Stimulated activated CD4-positive, alpha-beta T cell treated with anti-CD3 and anti-CD28 coated beads, Interleukin-2, amount 100 ng/mL, for 4 hours (primary cell): ENCODE results near the gene CD24.
A peak's percentile ranks its signal among the peaks of the same experiment; 100 is the strongest.
"Not testable (repeated sequence)": the region's sequence is repeated elsewhere in the genome, so short reads cannot be mapped to it uniquely, and the experiment has no call there.

Experiments used
- DNase-seq: peaks from one replicate; pipeline ENCODE4 v3.0.0-alpha.2; 2020; ENCODE audit warnings: low read depth

CD24 gene, protein sequence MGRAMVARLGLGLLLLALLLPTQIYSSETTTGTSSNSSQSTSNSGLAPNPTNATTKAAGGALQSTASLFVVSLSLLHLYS

DNA sequence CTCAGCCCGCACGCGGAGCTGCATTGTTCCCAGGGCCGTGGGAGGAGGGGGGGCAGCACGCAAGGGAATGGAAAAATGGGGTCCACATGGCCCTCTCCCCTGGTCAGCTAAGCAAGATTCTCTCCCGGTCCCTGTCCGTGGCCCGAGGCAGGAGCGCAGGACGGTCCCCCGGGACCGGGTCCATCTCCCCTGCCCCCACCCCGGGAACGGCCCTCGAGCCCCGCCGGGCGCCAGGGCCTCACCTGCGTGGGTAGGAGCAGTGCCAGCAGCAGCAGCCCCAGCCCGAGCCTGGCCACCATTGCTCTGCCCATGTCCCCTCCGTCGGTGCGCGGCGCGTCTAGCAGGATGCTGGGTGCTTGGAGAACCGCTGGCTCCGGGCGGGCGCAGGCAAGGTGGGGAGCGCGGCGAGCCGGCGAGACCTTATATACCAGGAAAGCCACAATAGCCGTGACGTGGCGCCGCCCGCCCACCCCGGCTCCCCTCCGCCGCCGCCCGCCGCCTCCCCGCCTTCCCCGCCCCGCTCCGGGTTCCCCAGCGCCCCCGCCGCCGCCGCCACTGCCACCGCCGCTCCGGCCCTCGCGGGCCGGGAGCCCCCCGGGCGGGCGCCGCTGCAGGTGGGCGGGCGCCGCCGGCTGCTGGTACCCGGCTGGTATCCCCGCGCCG lies at the start of gene CD24:
CD24 (minus strand) TSS at position 394 of the 663 bp plus-strand sequence; CDS start at position 311, 83 bp downstream.
- peak; percentile 32 for DNase-seq

DNA sequence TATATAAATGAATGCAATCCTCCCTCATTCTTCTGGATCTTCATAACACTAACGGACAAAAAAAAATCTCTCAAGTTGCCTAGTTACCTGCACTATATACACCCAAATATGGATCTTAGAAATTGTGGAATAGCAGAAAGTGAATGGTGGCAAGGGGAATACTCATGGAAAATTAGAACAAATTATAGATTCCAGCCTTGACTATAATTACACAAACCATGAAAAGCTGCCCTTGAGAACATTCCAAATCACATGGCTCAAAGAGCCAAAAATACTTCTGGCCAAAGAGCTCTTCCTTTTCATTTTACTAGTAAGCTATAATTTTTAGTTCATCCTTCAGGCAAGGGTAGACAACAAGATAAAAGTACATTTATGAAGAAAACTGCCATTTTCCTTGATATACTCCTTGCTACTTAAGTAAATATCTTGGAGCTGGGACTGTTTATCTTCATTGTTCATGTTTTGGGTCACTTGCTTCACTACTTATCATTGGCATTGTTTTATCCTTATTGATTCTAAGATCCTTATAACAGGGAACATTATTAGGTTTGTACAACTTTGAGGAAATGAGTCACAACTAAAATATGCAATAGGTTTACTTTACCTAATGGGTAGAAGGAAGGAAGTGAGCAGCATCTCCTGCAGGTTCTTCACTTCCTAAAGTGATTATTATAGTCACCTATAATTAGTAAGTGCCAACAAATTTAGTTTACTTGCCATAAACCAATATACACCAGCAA lies 47.1 kb upstream of the CD24 start:
- DNase-seq = no peak

DNA sequence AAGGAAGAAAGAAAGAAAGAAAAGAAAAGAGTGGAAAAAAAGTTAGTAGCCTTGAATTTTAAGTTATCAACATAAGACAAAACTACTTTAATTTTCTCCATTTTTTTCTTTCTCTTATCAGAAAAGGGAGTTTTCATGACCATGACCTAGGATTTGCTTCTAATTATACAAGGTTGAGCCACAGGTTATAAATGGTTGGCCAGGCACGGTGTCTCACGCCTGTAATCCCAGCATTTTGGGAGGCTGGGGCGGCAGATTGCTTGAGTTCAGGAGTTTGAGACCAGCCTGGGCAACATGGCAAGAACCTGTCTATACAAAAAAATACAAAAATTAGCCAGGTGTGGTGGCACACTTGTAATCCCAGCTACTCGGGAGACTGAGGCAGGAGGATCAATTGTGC lies 45.7 kb upstream of the CD24 start:
- DNase-seq = no peak

DNA sequence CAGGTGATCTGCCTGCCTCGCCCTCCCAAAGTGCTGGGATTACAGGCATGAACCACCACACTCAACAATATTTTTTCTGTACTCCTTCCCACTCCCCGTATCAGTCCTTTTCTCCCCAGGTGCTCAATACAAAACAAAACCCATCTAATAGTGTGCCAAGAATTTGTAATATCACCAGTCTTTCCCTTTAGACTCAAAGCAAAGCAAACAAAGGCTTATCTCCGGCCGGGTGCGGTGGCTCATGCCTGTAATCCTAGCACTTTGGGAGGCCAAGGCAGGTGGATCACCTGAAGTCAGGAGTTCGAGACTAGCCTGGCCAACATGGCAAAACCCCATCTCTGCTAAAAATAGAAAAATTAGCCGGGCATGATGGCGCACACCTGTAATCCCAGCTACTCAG lies 45.1 kb upstream of the CD24 start:
- DNase-seq = not testable (repeated sequence)

DNA sequence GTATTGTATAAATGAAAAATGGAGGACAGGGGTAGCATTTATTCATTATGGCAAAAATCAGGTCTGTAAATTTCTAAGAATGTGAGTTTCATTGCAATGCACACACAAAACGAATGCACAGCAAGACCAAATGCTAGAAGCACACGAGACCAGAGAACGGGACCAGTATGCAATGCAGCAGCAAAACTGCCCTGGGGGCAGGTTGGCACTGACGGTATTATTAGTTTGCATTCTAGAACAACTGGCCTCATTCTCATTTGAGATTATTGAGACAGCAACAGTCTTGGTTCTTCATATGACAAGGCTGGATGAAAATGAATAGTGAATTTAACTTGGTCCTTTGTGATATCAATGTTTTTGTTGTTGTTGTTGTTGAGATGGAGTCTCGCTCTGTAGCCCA lies 44.5 kb upstream of the CD24 start:
- DNase-seq = no peak

DNA sequence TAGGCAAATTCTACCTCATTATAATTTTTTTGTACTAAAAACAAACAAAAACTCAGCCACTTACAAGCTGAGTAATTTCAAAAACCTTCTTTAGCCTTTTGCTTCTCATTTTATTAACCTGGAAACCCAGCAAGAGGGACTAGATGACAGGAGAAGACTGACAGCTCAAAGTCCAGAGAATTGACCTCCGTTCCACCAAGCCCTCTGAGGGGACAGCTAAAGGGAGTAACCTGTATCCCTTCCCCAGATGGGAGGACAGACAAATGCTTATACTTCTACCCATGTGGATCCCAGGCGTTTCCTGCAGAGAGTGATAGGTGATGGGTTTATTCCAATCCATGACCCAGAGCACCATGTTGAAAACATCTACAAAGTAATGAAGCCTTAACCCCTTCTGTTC lies 35.0 kb upstream of the CD24 start:
- DNase-seq = no peak

DNA sequence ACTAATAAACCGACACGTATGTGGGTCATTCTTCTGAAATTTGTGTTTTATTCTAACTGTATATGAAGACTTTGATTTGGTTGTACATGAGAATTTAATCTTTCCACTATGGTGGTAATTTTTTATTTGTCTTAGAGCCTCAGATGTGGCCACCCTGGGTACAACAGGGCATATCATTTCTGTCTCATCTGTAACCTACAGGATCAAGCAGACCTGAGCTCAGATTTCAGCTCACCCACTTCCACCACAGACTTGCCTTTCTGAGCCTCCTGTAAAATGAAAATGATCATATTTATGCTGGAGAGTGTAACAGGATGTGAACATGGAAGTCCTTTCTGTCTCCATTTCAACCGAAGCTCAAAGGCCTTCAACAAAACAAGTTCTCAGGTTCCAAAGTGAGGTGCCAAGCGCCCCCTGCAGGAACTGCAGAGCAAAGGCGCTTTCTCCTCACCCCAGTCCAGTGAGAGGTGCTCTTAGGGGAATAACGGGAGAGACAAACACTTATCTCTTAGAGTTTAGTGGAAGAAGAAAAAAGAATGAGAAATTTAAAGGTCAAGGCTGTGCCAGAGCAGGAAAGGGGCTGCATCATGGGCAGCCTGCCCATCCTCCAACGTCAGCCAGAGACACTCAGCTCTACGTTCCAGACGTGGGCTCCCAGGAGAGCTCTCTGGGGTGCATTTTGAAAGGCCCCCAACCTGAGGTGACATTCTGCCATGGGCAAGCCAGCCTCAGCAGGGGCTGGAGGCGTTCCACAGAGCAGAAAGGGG lies 23.0 kb upstream of the CD24 start:
- DNase-seq = peak; percentile 17

DNA sequence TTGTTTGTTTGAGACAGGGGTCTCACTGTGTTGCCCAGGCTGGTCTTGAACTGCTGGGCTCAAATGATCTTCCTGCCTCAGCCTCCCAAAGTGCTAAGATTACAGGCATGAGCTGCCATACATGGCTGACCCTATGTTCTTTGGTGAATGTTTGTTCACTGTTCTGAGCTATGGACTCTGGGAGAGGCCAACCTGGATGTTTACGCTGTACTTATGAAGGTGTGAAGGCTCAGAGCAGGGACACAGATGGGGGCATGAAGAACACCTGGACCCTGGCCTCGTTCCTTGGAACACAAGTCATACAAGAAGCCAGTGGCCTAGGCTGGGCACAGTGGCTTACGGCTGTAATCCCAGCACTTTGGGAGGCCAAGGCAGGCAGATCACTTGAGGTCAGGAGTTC lies 21.1 kb upstream of the CD24 start:
- no peak for DNase-seq

DNA sequence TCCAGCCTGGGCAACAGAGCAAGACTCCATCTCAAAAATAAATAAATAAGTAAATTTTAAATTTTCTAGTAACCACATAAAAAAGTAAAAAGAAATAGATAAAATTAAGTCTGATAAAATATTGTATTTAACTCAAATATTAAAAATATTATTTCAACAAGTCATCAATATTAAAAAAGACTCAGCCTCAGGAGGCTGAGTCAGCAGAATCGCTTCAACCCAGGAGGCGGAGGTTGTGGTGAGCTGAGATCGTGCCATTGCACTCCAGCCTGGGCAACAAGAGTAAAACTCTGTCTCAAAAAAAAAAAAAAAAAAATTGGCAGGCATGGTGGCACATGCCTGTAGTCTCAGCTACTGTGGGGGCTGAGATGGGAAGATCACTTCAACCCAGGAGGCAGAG lies 15.2 kb upstream of the CD24 start:
- not testable (repeated sequence) for DNase-seq

DNA sequence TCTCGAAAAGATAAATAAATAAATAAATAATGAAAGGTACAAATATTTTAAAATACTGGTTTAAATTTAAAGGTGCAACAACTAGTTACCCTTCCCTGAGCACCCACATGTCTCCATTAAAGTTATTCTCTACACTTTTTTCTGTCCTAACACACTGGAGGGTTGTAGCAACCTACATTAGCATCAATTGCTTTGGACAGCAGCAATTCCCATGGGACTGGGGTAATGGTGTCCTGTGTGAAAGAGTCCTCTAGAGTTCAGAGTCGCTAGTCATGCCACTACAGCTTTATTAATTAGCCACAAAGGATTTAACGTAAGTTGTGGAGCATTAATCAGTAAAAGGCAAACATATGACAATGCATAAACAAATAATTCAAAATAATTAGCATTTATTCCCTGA lies 14.1 kb upstream of the CD24 start:
- DNase-seq = no peak

DNA sequence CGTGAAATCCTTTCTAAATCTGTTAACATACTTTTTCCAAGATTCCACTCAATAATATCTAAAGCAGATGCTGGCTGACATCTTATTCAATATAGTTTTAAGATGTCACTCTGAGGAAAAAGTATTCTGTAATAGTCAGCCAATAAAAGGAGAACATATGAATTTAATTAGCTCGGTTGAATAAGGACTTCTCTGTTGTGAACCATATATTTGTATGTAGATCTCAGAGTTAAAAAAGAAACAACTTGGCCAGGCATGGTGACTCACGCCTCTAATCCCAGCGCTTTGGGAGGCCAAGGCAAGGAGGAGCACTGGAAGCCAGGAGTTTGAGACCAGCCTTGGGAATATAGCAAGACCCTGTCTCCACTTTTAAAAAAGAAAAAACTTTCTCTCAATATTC lies 7.4 kb upstream of the CD24 start:
- no peak for DNase-seq

DNA sequence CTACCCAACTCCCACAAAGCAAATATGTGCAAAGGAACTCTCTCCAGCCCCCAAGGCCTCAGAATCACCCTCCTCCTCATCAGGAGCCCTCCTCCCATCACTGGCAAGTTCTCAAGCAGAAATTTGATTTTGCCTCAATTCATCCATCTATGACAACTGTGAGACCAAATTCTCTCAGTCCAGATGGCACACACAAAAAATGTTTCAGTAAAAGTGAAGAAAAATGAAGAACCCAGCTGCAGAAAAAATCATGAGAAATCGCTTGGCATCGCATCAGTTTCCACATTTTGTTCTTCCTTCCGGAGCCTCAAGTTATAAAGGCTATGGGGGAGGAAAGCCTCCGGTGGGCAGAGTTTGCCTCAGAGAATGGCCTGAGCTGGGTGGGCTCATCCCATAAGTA lies 6.4 kb upstream of the CD24 start:
- DNase-seq = no peak

DNA sequence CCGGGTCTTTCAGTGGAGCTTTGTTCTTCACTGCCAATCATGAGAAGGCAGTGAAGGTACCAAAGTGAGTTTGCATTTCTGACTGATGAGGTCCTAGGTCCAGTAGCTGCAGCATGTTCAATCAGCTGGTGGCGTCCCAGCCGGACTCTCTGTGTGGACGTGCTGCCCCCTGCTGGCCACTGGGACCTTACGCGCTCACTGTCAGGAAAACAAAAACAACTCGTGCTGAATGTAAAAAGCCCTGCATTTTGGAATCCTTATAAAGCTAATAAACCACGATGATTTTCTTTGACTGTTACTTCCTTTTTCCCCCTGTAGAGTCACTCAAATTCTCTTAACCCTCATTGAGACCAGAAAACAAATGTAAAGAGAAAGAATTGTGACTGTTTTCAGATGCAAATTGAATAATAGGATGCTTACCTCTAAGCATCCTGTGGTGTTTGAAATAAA lies 4.9 kb upstream of the CD24 start:
- DNase-seq = peak; percentile 60

DNA sequence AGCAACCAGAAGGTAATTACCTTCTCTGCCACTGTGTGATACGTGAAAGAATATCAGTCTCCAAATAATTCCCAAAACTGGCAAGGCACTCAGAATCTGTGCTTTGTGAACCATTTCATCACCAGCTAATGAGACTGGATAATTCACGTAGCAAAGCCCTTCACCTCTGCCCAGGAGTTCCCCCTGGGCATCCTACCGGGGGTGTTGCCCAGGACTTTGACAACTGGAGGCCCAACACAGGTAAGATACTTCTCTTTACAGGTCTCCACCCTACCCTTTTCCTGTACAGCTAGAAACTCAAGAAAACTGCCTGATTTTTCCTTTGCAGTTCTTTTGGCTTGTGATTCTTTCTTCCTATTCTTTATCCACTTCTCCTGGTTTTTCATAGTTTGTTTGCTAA lies 2.7 kb upstream of the CD24 start:
- no peak for DNase-seq

DNA sequence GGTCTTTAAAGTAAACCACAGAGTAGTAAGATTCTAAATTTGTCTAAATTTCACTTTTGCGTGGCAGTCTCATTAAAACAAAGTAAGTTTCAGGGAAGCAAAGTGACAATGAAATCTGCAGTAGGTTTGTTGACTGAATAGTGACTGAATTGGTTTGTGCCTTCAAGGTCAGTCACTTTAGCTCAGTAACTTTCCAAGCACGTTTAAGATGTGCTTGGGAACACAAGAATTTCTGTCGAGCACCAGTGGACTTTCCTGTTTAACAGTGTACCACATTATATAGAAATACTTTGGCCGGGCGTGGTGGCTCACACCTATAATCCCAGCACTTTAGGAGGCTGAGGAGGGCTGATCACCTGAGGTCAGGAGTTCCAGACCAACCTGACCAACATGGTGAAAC lies 1.7 kb upstream of the CD24 start:
- DNase-seq = no peak

DNA sequence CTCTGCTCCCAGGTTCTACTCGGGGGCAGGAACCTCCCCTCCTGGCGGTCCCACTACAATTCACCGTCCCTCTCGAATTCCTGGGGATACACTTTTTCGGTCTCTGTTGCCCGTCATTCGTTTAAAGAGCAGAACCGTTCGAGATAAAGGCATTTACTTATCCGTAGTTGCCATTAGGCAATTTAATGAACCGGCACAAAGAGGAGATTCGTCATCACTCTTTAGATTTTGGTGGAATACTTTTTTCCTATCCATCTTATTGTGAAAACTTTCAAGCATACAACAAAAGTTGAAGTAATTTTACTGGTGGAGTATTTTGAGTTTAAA lies 1.2 kb upstream of the CD24 start:
- no peak for DNase-seq

DNA sequence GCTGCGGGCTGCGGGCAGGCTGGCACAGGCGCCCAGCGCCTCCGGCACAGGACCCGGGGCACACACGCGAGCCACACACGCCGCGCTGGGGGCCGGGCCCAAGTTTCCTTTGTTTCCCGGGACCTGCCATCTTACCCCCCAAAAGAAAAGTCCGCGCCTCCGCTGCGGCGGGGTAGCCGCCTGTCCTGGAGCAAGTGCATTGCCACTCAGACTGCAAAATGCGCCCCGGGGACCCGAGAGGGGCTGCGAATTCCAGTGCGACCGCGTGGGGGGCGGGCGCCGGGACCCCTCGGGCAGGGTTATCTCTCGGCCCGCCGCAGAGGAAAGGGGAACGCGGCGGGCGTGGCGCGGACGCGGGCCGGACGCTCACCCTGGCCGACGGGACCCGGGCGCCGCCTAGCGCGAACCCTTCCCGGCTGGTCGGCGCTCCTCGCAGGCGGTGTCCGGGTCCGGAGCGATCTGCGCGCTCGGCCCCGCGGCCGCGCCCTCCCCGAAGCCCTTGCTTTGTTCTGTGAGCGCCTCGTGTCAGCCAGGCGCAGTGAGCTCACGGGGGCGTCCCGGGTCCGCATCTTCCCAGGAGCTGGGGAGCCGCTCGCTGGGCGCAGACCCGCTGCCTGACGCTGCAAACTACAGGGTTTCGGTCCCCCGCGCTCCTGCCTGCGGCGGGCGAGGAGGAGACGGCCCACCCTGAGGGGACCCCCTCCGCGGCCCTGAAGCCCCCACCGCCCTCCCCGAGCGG lies 639 bp upstream of the CD24 start:
- DNase-seq = no peak

DNA sequence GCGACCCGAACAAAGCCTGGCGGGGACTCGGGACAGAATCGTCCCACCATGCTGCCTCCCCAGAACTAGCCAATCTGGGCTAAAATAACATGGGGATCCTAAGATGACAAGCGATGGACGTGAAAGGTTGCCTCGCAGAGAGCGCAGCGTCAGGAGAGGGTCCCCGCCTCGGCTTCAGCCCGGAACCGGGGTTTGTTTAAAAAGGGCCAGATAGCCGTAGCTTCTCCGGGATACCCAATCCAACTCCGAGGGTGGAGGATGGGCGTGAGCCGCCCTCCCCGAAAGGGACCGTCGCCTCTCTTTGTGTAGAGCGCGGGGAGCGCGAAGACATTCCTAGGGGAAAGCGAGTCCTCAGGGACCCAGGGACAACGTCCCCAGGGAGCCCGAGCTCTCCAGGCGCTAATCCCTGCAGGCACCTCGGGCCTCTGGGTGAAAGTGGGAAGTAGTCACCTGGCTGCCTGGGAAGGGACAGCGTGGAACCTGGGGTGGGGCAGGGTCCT lies 643 bp downstream of the CD24 start:
- DNase-seq = no peak

DNA sequence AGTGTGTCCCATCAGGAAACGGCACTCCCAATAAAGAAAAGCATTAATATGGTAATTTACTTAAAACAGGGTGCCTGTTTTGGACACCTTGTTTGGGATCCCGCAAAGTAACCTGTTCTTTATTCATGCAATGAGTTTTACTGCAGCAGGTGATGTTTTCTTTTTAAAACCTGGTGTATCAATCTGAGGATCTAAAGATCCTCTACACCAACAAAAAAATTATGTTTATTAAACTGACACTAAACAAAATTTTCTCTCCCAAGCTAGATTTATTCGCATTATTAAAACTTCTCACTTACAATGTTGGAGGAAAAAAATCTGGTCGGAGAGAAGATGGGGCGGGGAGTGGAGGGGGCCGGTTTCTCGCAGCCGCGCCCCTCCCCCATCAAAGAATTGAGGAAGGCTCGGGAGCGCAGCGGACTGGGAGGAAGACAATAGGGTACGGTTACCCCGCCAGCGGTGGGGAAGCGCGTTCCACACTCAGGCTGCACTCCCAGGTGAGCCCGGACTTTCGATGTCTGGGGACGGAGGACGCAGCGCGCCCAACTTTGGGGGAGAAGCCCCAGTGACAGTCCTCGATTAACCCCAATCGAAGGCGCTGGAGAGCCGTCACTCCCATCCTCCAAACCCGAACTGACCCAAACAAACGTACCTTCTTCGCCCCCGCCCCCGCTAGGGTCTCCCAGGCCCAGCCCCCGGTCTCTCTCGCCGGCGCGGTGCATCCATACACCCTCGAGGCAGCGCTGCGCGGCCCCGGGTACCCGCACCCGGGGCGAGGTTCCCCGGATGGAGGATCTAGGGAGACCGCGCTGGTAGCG lies 1.3 kb downstream of the CD24 start:
- no peak for DNase-seq

DNA sequence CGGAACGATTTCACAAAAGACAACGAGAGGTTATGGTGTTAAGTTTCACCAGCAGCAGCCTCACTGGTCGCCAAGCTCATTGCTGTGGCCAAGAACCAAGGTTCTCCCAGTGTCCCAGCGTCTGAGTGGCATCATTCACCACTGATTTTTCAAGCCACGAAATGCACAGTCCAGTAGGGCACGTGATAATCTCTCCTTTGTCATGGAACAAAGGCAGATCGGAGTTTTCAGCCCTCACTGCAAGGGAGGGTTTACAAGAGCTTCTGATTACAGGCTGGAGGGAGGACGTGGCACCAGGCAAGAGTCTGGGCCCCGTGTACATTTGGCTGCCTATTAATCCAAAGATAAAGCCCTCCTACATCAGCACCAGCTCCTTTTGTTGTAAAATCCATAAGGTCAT lies 2.0 kb downstream of the CD24 start:
- DNase-seq = no peak

DNA sequence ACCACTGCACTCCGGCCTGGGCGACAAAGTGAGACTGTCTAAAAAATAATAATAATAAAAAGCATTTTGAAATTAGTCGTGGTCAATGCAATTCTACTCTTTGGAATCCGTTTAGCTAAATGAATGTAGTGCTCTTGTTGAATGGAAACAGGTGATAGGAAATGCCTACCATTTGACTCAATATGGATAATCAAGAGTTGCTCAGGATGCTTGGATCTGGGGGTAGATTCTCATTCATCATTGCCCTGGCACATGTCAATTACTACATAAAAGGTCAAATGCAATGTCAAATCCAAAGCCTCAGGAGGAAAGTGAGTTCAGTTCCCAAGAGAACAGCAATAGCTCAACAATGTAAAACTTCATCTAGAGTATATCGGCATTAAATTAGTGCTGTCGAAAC lies 3.8 kb downstream of the CD24 start:
- not testable (repeated sequence) for DNase-seq
